Esophagus muscularis mucosa (tissue), 4 donors: ENCODE measurements around the gene SETD7. TPM values are rescaled to one million over a fixed set of nuclear protein-coding genes. Genes with fewer than 3 reads are reported as not detected.

ENCODE experiments used
- DNase-seq: peaks from one replicate; pipeline ENCODE4 v3.0.0-alpha.2; 2017; ENCODE audit errors: extremely low spot score
- H3K27ac ChIP-seq, 4 donors: fragments of 200-600 bp; sonication (generic); replicated peaks in 1 of 4; 1 replicate in 3 of 4; 2 replicates in 1 of 4; pipeline ENCODE4 v1.5.1; 2016 to 2019; ENCODE audit warnings: mild to moderate bottlenecking in 1 of 4
- H3K27me3 ChIP-seq, 4 donors: fragments of 200-600 bp; sonication (generic); one replicate each; pipeline versions ENCODE4 v1.5.1 to v1.6.0; 2016 to 2019
- H3K36me3 ChIP-seq, 4 donors: fragments of 200-600 bp; sonication (generic); one replicate each; pipeline ENCODE4 v1.5.1; 2016 to 2019
- H3K4me1 ChIP-seq, 4 donors: fragments of 200-600 bp; sonication (generic); one replicate each; pipeline ENCODE4 v1.5.1; 2016 to 2019
- H3K4me3 ChIP-seq, 4 donors: fragments of 200-600 bp; sonication (generic); 1 replicate in 2 of 4; 2 replicates in 2 of 4; pipeline ENCODE4 v1.5.1; 2016 to 2019; ENCODE audit warnings: mild to moderate bottlenecking in 4 of 4, moderate library complexity in 1 of 4
- H3K9me3 ChIP-seq, 4 donors: fragments of 200-600 bp; sonication (generic); 1 replicate in 3 of 4; 2 replicates in 1 of 4; pipeline ENCODE4 v1.5.1; 2016 to 2019
- CTCF ChIP-seq, 3 experiments: fragments of 200-600 bp in 2 of 3; fragments of 450-650 bp in 1 of 3; sonication (generic) in 2 of 3; IDR thresholded peaks; one replicate each; pipeline ENCODE4 v1.5.1; 2017 to 2019; ENCODE audit warnings: antibody characterized with exemption in 3 of 3, mild to moderate bottlenecking in 2 of 3, moderate library complexity in 1 of 3
- EP300 ChIP-seq: sonication (generic); formaldehyde crosslinking; IDR thresholded peaks from one replicate; pipeline ENCODE4 v1.6.1; 2017; ENCODE audit warnings: antibody characterized with exemption
- POLR2A ChIP-seq: fragments of 450-650 bp; IDR thresholded peaks from one replicate; pipeline ENCODE4 v1.6.1; 2017; ENCODE audit warnings: antibody characterized with exemption, moderate library complexity, mild to moderate bottlenecking, low read depth
- POLR2AphosphoS5 ChIP-seq, 2 donors: sonication (generic); formaldehyde crosslinking; IDR thresholded peaks; one replicate each; pipeline ENCODE4 v1.6.1; 2017; ENCODE audit warnings: antibody characterized with exemption in 2 of 2
- WGBS: methylation state at CpG from one replicate; pipeline ENCODE4 v1.1.5; 2018; 5-methylcytosine and 5-hydroxymethylcytosine counted together
- intact Hi-C: fragments of 100-400 bp; cut with DNase I; formaldehyde crosslinking; loops from one replicate; pipeline ENCODE4 v1.15.1; 2023
- total RNA-seq, 4 donors: library from RNA; depleted of rRNA; stranded (reverse); fragments of >200 nt; gene quantifications; one replicate each; pipeline versions ENCODE4 v1.1.0 to v1.2.1, GENCODE V29; 2016

SETD7 gene
- total RNA-seq, 4 donors from 2014 or later: 54.4 to 96.0 (median 63.9) TPM

GRCh38 chr4:139596034-139596683 lies 40.1 kb upstream of the SETD7 start:
- no peak overlapping the region for H3K4me3 ChIP-seq
- no peak for DNase-seq
- intact Hi-C loops: no loop called here
- H3K27ac ChIP-seq: peak overlapping the region in 1 of 4 donors; percentile 38
- H3K9me3 ChIP-seq: no peaks in the 10 kb centered on the region
- TF ChIP-seq POLR2A (no peak), POLR2AphosphoS5 (IDR thresholded peaks at IDR 0.05) (peak in 1 of 2 donors; percentile 20), CTCF (IDR thresholded peaks at IDR 0.05) (no peak), EP300 (no peak)
- H3K36me3 ChIP-seq: no peaks in the 10 kb centered on the region
- H3K27me3 ChIP-seq: no peaks in the 10 kb centered on the region
- H3K4me1 ChIP-seq: no peaks in the 10 kb centered on the region
- WGBS: 53% methylated on average over 2 of the region's 3 CpGs

DNA sequence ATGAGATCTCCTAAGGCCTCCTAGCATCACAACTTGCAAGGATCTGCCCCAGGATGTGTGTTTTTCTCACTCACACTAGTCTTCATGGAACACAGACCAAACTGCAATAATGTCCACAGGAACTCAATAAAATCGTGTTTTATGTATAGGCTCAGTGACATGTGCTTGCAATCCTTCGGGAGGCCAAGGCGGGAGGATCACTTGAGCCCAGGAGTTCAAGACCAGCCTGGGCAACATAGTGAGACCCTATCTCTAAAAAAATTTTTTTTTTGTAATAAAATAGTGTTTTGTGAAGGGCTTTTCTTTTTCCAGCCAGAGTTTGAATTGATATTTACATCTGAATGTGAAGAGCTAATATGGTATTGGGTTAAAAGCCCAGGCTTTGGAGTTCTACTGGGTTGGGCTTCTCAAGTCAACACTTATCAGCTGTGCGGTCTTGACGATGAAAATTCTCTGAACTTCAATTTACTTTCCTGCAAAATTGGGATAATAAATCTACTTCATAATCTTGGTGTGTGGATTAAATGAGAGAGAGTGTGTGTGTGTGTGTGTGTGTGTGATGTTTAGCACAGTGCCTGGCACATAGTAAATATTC lies 38.7 kb upstream of the SETD7 start:
- TF ChIP-seq EP300: no peak
- TF ChIP-seq POLR2AphosphoS5 (IDR thresholded peaks at IDR 0.05): no peak
- no peak for TF ChIP-seq CTCF (IDR thresholded peaks at IDR 0.05)
- TF ChIP-seq POLR2A: no peak
- Histone ChIP-seq H3K36me3 (no peaks in the 10 kb centered on the region), H3K9me3 (no peaks in the 10 kb centered on the region), H3K4me3 (no peak overlapping the region), H3K27ac (no peak overlapping the region), H3K27me3 (no peaks in the 10 kb centered on the region), H3K4me1 (no peaks in the 10 kb centered on the region)
- intact Hi-C loops: no loop called here
- no peak for DNase-seq
- WGBS: 92% methylated on average over 5 of the region's 5 CpGs

DNA sequence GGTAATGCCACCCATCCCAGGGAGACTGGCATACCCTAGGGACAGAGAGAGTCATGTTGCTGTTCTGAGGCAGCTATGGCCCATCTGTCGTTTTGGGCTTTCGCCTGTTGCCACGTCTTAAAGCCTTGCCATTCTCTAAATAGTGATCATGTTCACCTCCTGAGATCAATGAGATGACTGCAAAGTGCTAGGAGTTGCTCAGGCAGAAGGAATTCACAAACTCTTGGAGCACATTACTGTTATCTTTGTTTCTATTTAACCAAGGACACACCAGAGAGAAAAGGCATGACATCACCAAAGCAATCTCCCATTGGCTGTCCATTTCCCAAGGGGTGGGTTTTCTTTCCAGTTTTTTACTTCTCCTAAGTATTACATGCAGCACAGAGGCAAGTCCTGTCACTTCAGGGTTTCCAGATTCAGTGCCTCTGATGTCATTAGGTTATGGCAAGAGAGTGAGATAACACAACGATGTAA lies 37.1 kb upstream of the SETD7 start:
- no peak overlapping the region for H3K27ac ChIP-seq
- DNase-seq: no peak
- intact Hi-C loops: no loop called here
- TF ChIP-seq CTCF (IDR thresholded peaks at IDR 0.05): no peak
- no peak for TF ChIP-seq POLR2AphosphoS5 (IDR thresholded peaks at IDR 0.05)
- TF ChIP-seq POLR2A: no peak
- TF ChIP-seq EP300: no peak
- no peak overlapping the region for H3K4me3 ChIP-seq
- WGBS: 72% methylated on average over 4 of the region's 4 CpGs
- no peaks in the 10 kb centered on the region for H3K27me3 ChIP-seq
- no peaks in the 10 kb centered on the region for H3K36me3 ChIP-seq
- H3K4me1 ChIP-seq: no peaks in the 10 kb centered on the region
- no peaks in the 10 kb centered on the region for H3K9me3 ChIP-seq

DNA sequence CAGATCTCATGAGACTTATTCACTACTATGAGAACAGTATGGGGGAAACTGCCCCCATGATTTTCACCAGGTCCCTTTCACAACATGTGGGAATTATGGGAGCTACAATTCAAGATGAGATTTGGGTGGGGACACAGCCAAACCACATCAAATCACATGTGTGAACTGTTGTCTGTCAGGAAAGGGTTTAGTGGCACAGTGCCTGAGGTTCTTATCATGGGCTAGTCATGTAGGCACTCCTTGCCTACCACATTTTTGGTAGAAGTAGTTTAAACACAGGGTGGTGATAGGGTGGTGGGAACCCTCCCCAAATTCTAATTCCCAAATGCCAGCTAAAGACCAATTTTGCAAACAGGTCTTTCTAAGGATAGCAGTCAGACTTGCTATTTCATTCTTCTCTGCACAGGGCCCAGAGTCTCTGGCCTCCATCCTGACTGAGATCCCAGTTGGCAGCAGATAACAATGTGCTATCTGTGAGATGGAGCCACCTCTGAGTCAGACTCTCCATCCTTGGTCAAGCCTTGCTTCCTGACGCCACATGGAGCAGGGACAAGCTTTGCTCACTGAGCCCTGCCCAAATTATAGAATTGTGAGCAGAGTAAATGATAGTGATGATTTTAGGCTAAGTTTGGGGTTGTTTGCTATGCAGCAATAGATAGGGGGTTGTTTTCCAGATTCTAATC lies 33.5 kb upstream of the SETD7 start:
- intact Hi-C loops: no loop called here
- Histone ChIP-seq H3K9me3 (no peaks in the 10 kb centered on the region), H3K4me3 (no peak overlapping the region), H3K36me3 (no peaks in the 10 kb centered on the region), H3K27me3 (no peaks in the 10 kb centered on the region), H3K27ac (no peak overlapping the region), H3K4me1 (no peaks in the 10 kb centered on the region)
- DNase-seq: no peak
- WGBS: 75% methylated on average over 1 of the region's 1 CpG
- TF ChIP-seq EP300 (no peak), POLR2AphosphoS5 (IDR thresholded peaks at IDR 0.05) (no peak), CTCF (IDR thresholded peaks at IDR 0.05) (no peak), POLR2A (no peak)
